SK-N-SH treated with all-trans-retinoic acid at 6 μM for 48 hours (cell line): ENCODE results near the gene RASD2.

Source experiments
- ATAC-seq: fragments of 200-7000 bp; cut with Tn5 transposase; 3 replicates; pipeline ENCODE4 v1.9.1; 2020; ENCODE audit warnings: mild to moderate bottlenecking, moderate library complexity
- ARNTL ChIP-seq: fragments of 450-650 bp; formaldehyde crosslinking; IDR thresholded peaks from 2 replicates; pipeline ENCODE4 v1.5.0; 2020; ENCODE audit warnings: low read depth, mild to moderate bottlenecking, moderate library complexity, borderline replicate concordance
- BACH2 ChIP-seq: fragments of 250-450 bp; sonication (Bioruptor Pico); IDR thresholded peaks from 2 replicates; pipeline ENCODE4 v1.9.0; 2021; ENCODE audit warnings: mild to moderate bottlenecking, borderline replicate concordance
- CSDC2 ChIP-seq: fragments of 250-450 bp; sonication (Bioruptor Pico); IDR thresholded peaks from 2 replicates; pipeline ENCODE4 v1.5.0; 2020; ENCODE audit warnings: mild to moderate bottlenecking, moderate library complexity
- ESRRG ChIP-seq: fragments of 250-450 bp; sonication (Bioruptor Pico); IDR thresholded peaks from 2 replicates; pipeline ENCODE4 v1.6.1; 2021; ENCODE audit warnings: mild to moderate bottlenecking
- GLIS3 ChIP-seq: fragments of 250-450 bp; sonication (Bioruptor Pico); IDR thresholded peaks from 2 replicates; pipeline ENCODE4 v1.5.0; 2020; ENCODE audit warnings: mild to moderate bottlenecking, moderate library complexity
- ISL1 ChIP-seq: fragments of 250-450 bp; sonication (Bioruptor Pico); IDR thresholded peaks from 2 replicates; pipeline ENCODE4 v2.1.2; 2022; ENCODE audit warnings: mild to moderate bottlenecking, moderate library complexity
- OSR1 ChIP-seq: fragments of 250-450 bp; sonication (Bioruptor Pico); IDR thresholded peaks from 2 replicates; pipeline ENCODE4 v1.8.0; 2022; ENCODE audit warnings: moderate library complexity, mild to moderate bottlenecking, inconsistent platforms
- PATZ1 ChIP-seq: fragments of 250-450 bp; sonication (Bioruptor Pico); IDR thresholded peaks from 2 replicates; pipeline ENCODE4 v1.8.0; 2020; ENCODE audit warnings: mild to moderate bottlenecking, moderate library complexity, borderline replicate concordance
- PPARA ChIP-seq: fragments of 250-450 bp; sonication (Bioruptor Pico); IDR thresholded peaks from 2 replicates; pipeline ENCODE4 v1.5.0; 2020; ENCODE audit warnings: mild to moderate bottlenecking, borderline replicate concordance
- RARB ChIP-seq: fragments of 250-450 bp; sonication (Bioruptor Pico); IDR thresholded peaks from 2 replicates; pipeline ENCODE4 v1.8.0; 2021; ENCODE audit warnings: mild to moderate bottlenecking, moderate library complexity
- SNAI2 ChIP-seq: fragments of 250-450 bp; sonication (Bioruptor Pico); IDR thresholded peaks from 2 replicates; pipeline ENCODE4 v1.5.0; 2020; ENCODE audit warnings: mild to moderate bottlenecking, moderate library complexity
- TOX ChIP-seq: fragments of 250-450 bp; sonication (Bioruptor Pico); IDR thresholded peaks from 2 replicates; pipeline ENCODE4 v1.8.0; 2021; ENCODE audit warnings: mild to moderate bottlenecking, moderate library complexity, borderline replicate concordance
- TSHZ2 ChIP-seq: fragments of 250-450 bp; sonication (Bioruptor Pico); IDR thresholded peaks from 2 replicates; pipeline ENCODE4 v1.5.0; 2020; ENCODE audit warnings: mild to moderate bottlenecking, moderate library complexity
- ZC3H10 ChIP-seq: fragments of 250-450 bp; sonication (Bioruptor Pico); IDR thresholded peaks from 2 replicates; pipeline ENCODE4 v1.5.1; 2021; ENCODE audit warnings: mild to moderate bottlenecking, moderate library complexity
- ZFP3 ChIP-seq: fragments of 250-450 bp; sonication (Bioruptor Pico); IDR thresholded peaks from 2 replicates; pipeline ENCODE4 v1.5.0; 2020; ENCODE audit warnings: mild to moderate bottlenecking, moderate library complexity
- ZFP30 ChIP-seq: fragments of 450-650 bp; formaldehyde crosslinking; IDR thresholded peaks from 2 replicates; pipeline ENCODE4 v1.5.0; 2022; ENCODE audit warnings: mild to moderate bottlenecking, moderate library complexity
- ZNF565 ChIP-seq: fragments of 450-650 bp; formaldehyde crosslinking; conservative IDR thresholded peaks from 2 replicates; pipeline ENCODE4 v1.5.0; 2020; ENCODE audit warnings: low read depth, mild to moderate bottlenecking, moderate library complexity
- ZNF70 ChIP-seq: fragments of 450-650 bp; formaldehyde crosslinking; IDR thresholded peaks from 2 replicates; pipeline ENCODE4 v1.5.0; 2020; ENCODE audit warnings: mild to moderate bottlenecking, moderate library complexity
- ZNF8 ChIP-seq: fragments of 450-650 bp; formaldehyde crosslinking; IDR thresholded peaks from 2 replicates; pipeline ENCODE4 v1.5.0; 2020; ENCODE audit warnings: mild to moderate bottlenecking, moderate library complexity
- TF ChIP-seq, protein P1 (sequence below): fragments of 250-450 bp; sonication (Bioruptor Pico); IDR thresholded peaks from 2 replicates; pipeline ENCODE4 v1.5.1; 2021; ENCODE audit warnings: mild to moderate bottlenecking, moderate library complexity
- TF ChIP-seq, protein P2 (sequence below): fragments of 250-450 bp; sonication (Bioruptor Pico); IDR thresholded peaks from 2 replicates; pipeline ENCODE4 v1.5.1; 2020; ENCODE audit warnings: low read depth, mild to moderate bottlenecking, moderate library complexity
- TF ChIP-seq, protein P3 (sequence below): fragments of 250-450 bp; sonication (Bioruptor Pico); IDR thresholded peaks from 2 replicates; pipeline ENCODE4 v1.8.0; 2021; ENCODE audit warnings: low read depth, mild to moderate bottlenecking, moderate library complexity, borderline replicate concordance

Gene RASD2

DNA sequence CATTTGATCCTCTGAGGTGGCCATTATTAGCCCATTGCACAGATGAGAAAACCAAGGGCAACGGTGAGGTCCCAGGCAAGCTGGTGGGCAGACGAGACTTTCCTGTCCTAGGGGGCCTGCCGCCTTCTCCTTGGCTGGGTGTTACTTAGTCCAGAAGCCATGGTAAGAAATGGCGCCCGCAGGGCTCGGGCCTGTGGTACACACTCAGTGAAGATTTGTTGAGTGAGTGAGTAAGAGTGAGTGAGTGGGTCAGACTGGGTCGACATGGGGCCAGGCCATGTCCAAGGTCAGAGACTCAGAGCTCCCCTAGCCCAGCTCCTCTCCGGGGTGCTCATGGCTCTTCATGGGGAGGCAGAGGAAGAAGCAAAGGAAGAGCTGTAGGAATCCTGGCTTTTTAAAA is 36.0 kb downstream of the RASD2 start:
- no peak for ATAC-seq
- TF ChIP-seq TOX (CRISPR knock-in tag) (no peak), ZC3H10 (CRISPR knock-in tag) (no peak), ISL1 (CRISPR knock-in tag) (no peak), ESRRG (CRISPR knock-in tag) (no peak), TSHZ2 (no peak), ARNTL (CRISPR knock-in tag) (no peak), ZNF565 (CRISPR knock-in tag) (no peak), CSDC2 (no peak)
- TF ChIP-seq, protein P1, sequence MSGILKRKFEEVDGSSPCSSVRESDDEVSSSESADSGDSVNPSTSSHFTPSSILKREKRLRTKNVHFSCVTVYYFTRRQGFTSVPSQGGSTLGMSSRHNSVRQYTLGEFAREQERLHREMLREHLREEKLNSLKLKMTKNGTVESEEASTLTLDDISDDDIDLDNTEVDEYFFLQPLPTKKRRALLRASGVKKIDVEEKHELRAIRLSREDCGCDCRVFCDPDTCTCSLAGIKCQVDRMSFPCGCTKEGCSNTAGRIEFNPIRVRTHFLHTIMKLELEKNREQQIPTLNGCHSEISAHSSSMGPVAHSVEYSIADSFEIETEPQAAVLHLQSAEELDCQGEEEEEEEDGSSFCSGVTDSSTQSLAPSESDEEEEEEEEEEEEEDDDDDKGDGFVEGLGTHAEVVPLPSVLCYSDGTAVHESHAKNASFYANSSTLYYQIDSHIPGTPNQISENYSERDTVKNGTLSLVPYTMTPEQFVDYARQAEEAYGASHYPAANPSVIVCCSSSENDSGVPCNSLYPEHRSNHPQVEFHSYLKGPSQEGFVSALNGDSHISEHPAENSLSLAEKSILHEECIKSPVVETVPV (CRISPR knock-in tag), result no peak

- TF ChIP-seq CSDC2 (no peak), ISL1 (CRISPR knock-in tag) (no peak), RARB (CRISPR knock-in tag) (no peak), TOX (CRISPR knock-in tag) (no peak), BACH2 (CRISPR knock-in tag) (no peak), ZFP3 (no peak), SNAI2 (CRISPR knock-in tag) (no peak), ZC3H10 (CRISPR knock-in tag) (no peak), ZNF565 (CRISPR knock-in tag) (no peak), ESRRG (CRISPR knock-in tag) (no peak), OSR1 (CRISPR knock-in tag) (no peak), ZNF70 (CRISPR knock-in tag) (no peak), ZFP30 (CRISPR knock-in tag) (no peak)
- TF ChIP-seq, protein P2, sequence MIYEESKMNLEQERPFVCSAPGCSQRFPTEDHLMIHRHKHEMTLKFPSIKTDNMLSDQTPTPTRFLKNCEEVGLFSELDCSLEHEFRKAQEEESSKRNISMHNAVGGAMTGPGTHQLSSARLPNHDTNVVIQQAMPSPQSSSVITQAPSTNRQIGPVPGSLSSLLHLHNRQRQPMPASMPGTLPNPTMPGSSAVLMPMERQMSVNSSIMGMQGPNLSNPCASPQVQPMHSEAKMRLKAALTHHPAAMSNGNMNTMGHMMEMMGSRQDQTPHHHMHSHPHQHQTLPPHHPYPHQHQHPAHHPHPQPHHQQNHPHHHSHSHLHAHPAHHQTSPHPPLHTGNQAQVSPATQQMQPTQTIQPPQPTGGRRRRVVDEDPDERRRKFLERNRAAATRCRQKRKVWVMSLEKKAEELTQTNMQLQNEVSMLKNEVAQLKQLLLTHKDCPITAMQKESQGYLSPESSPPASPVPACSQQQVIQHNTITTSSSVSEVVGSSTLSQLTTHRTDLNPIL (CRISPR knock-in tag), result no peak
- TF ChIP-seq, all 23 proteins: peak for 0
- no peak for ATAC-seq
Measured at GRCh38 chr22:35577799-35578659, 37.4 kb downstream of the RASD2 start.

- no peak for ATAC-seq
- TF ChIP-seq BACH2 (CRISPR knock-in tag), result no peak
- no peak for TF ChIP-seq PATZ1 (CRISPR knock-in tag)
- no peak for TF ChIP-seq ZNF70 (CRISPR knock-in tag)
- TF ChIP-seq, protein P3, sequence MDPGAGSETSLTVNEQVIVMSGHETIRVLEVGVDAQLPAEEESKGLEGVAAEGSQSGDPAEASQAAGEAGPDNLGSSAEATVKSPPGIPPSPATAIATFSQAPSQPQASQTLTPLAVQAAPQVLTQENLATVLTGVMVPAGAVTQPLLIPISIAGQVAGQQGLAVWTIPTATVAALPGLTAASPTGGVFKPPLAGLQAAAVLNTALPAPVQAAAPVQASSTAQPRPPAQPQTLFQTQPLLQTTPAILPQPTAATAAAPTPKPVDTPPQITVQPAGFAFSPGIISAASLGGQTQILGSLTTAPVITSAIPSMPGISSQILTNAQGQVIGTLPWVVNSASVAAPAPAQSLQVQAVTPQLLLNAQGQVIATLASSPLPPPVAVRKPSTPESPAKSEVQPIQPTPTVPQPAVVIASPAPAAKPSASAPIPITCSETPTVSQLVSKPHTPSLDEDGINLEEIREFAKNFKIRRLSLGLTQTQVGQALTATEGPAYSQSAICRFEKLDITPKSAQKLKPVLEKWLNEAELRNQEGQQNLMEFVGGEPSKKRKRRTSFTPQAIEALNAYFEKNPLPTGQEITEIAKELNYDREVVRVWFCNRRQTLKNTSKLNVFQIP, result no peak
- TF ChIP-seq, protein P2 (CRISPR knock-in tag), result no peak
- TF ChIP-seq TOX (CRISPR knock-in tag), result no peak
- TF ChIP-seq ARNTL (CRISPR knock-in tag), result no peak
- TF ChIP-seq GLIS3 (CRISPR knock-in tag), result no peak
- no peak for TF ChIP-seq CSDC2
- TF ChIP-seq PPARA (CRISPR knock-in tag), result no peak
- TF ChIP-seq ZFP30 (CRISPR knock-in tag), result no peak
- no peak for TF ChIP-seq ZNF8
- TF ChIP-seq TSHZ2, result no peak
Measured at GRCh38 chr22:35578836-35579575, 38.4 kb downstream of the RASD2 start.
